Measurements from ENCODE around the gene SLC35D1. TPM values are rescaled to one million over a fixed set of nuclear protein-coding genes. Genes with fewer than 3 reads are reported as not detected.

SLC35D1 gene
- total RNA-seq, 2 experiments from 2014 or later, result 10.8 to 13.1 TPM

Small RNA genes lying within 50 kb of the gene (small RNA-seq; reads per million reads assigned to genes)
- not detected for gene RF00322

Other genes starting within 250 kb of the SLC35D1 start
- gene DNAI4, start 129.3 kb downstream of the SLC35D1 start, total RNA-seq (2014; rRNA removed; shearing (Covaris generic)), result 1.9 and 6.1 TPM in 2 replicates
- gene DNAI4, start 129.3 kb downstream of the SLC35D1 start, total RNA-seq (2022), result 10.2 and 12.0 TPM in 2 replicates
- 24.4 and 38.0 TPM in 2 replicates for gene MIER1, start 129.2 kb downstream of the SLC35D1 start, total RNA-seq (2014; rRNA removed; shearing (Covaris generic))
- 43.8 and 45.9 TPM in 2 replicates for gene MIER1, start 129.2 kb downstream of the SLC35D1 start, total RNA-seq (2022)
- not detected in 2 replicates for gene C1orf141, start 80.8 kb upstream of the SLC35D1 start, total RNA-seq (2014; rRNA removed; shearing (Covaris generic))
- gene C1orf141, start 80.8 kb upstream of the SLC35D1 start, total RNA-seq (2022), result not detected in 2 replicates
- gene IL23R, start 112.3 kb upstream of the SLC35D1 start, total RNA-seq (2014; rRNA removed; shearing (Covaris generic)), result not detected in 2 replicates
- gene IL23R, start 112.3 kb upstream of the SLC35D1 start, total RNA-seq (2022), result 0.13 and 0.23 TPM in 2 replicates